ENCODE measurements around the gene CDK5RAP1. TPM values are rescaled to one million over a fixed set of nuclear protein-coding genes. Genes with fewer than 3 reads are reported as not detected.
A peak's percentile ranks its signal among the peaks of the same experiment; 100 is the strongest.

Gene CDK5RAP1
- total RNA-seq (ENCODE audit: low replicate concordance): 48.4 and 58.3 TPM in 2 replicates
- long read RNA-seq, transcript CDK5RAP1-202 (14 exons, 2,122 nt): major isoform, 189 of 273 reads
- long read RNA-seq, partial matches to known transcripts: 12 of 273 reads
- long read RNA-seq, other reads (novel, unspliced or antisense): 69 of 273 reads

GRCh38 chr20:33401184-33401920, at the start of gene CDK5RAP1:
TSS of gene CDK5RAP1 (minus strand) at chr20:33401519. CDS start at chr20:33397064, 4,455 bp downstream.
- Mint-ChIP-seq H3K4me3 (peak within 1 kb of the TSS; percentile 100), H3K27ac (peak within 1 kb of the TSS; percentile 87), H3K27me3 (no peaks in the 10 kb centered on the region), H3K4me1 (ENCODE audit: unreplicated experiment) (peaks cover 26% of the 10 kb centered on the region), H3K9me3 (no peaks in the 10 kb centered on the region), H3K36me3 (no peaks in the 10 kb centered on the region)
- no peak for TF ChIP-seq CTCF (conservative IDR thresholded peaks at IDR 0.05)
- DNase-seq (ENCODE audit: extremely low spot score, unreplicated experiment): peak; percentile 92

GRCh38 chr20:33450867-33451266, 49.5 kb upstream of the CDK5RAP1 start:
- no peak for TF ChIP-seq CTCF (conservative IDR thresholded peaks at IDR 0.05)
- H3K4me1 Mint-ChIP-seq (ENCODE audit: unreplicated experiment): peaks cover 4% of the 10 kb centered on the region
- no peaks in the 10 kb centered on the region for H3K9me3 Mint-ChIP-seq
- H3K36me3 Mint-ChIP-seq: no peaks in the 10 kb centered on the region
- no peak overlapping the region for H3K27ac Mint-ChIP-seq
- peaks cover 6% of the 10 kb centered on the region for H3K27me3 Mint-ChIP-seq
- no peak overlapping the region for H3K4me3 Mint-ChIP-seq
- no peak for DNase-seq (ENCODE audit: extremely low spot score, unreplicated experiment)

GRCh38 chr20:33445881-33446625, 44.7 kb upstream of the CDK5RAP1 start:
- no peaks in the 10 kb centered on the region for H3K36me3 Mint-ChIP-seq
- DNase-seq (ENCODE audit: extremely low spot score, unreplicated experiment): no peak
- H3K4me3 Mint-ChIP-seq: peak overlapping the region; percentile 24
- H3K4me1 Mint-ChIP-seq (ENCODE audit: unreplicated experiment): peaks cover 23% of the 10 kb centered on the region
- peaks cover 7% of the 10 kb centered on the region for H3K27me3 Mint-ChIP-seq
- H3K27ac Mint-ChIP-seq: no peak overlapping the region
- H3K9me3 Mint-ChIP-seq: no peaks in the 10 kb centered on the region
- no peak for TF ChIP-seq CTCF (conservative IDR thresholded peaks at IDR 0.05)

GRCh38 chr20:33444797-33445560, 43.7 kb upstream of the CDK5RAP1 start:
- Mint-ChIP-seq H3K27ac (peak overlapping the region; percentile 2), H3K4me3 (peak overlapping the region; percentile 94), H3K36me3 (no peaks in the 10 kb centered on the region), H3K4me1 (ENCODE audit: unreplicated experiment) (peaks cover 25% of the 10 kb centered on the region), H3K27me3 (peaks cover 7% of the 10 kb centered on the region), H3K9me3 (no peaks in the 10 kb centered on the region)
- DNase-seq (ENCODE audit: extremely low spot score, unreplicated experiment): no peak
- TF ChIP-seq CTCF (conservative IDR thresholded peaks at IDR 0.05): no peak

- H3K4me1 Mint-ChIP-seq (ENCODE audit: unreplicated experiment): peaks cover 25% of the 10 kb centered on the region
- H3K27ac Mint-ChIP-seq: peak within 1 kb of the TSS; percentile 91
- H3K27me3 Mint-ChIP-seq: peaks cover 7% of the 10 kb centered on the region
- TF ChIP-seq CTCF (conservative IDR thresholded peaks at IDR 0.05): peak; percentile 18
- H3K4me3 Mint-ChIP-seq: peak within 1 kb of the TSS; percentile 94
- no peaks in the 10 kb centered on the region for H3K36me3 Mint-ChIP-seq
- peak; percentile 97 for DNase-seq (ENCODE audit: extremely low spot score, unreplicated experiment)
- H3K9me3 Mint-ChIP-seq: no peaks in the 10 kb centered on the region
Observed at GRCh38 chr20:33443512-33444239, 42.4 kb upstream of the CDK5RAP1 start, which contains the start of gene SNTA1. TSS of gene SNTA1 (minus strand) at chr20:33443763. CDS start at chr20:33443620, 143 bp downstream.

Data from type B pancreatic cell (in vitro differentiated cells).